Thyroid gland (tissue), 4 donors: Measurements from ENCODE around the gene LPAR2. TPM values are rescaled to one million over a fixed set of nuclear protein-coding genes. Genes with fewer than 3 reads are reported as not detected.

ENCODE experiments used
- DNase-seq, 2 donors: peaks; one replicate each; pipeline ENCODE4 v3.0.0-alpha.2; 2019
- H3K27ac ChIP-seq, 3 donors: fragments of 200-600 bp; sonication (generic); 1 replicate in 2 of 3; 2 replicates in 1 of 3; pipeline ENCODE4 v1.5.1; 2016 to 2019; ENCODE audit warnings: mild to moderate bottlenecking in 1 of 3, moderate library complexity in 1 of 3
- H3K27me3 ChIP-seq: fragments of 200-600 bp; sonication (generic); one replicate; pipeline ENCODE4 v1.5.1; 2019
- H3K36me3 ChIP-seq, 2 donors: fragments of 200-600 bp; sonication (generic); one replicate each; pipeline ENCODE4 v1.5.1; 2016 to 2019
- H3K4me1 ChIP-seq, 2 donors: fragments of 200-600 bp; sonication (generic); one replicate each; pipeline ENCODE4 v1.5.1; 2017 to 2019
- H3K4me3 ChIP-seq, 3 donors: fragments of 200-600 bp; sonication (generic); replicated peaks in 1 of 3; 1 replicate in 2 of 3; 2 replicates in 1 of 3; pipeline ENCODE4 v1.5.1; 2016; ENCODE audit warnings: mild to moderate bottlenecking in 1 of 3
- H3K9me3 ChIP-seq: fragments of 200-600 bp; sonication (generic); one replicate; pipeline ENCODE4 v1.5.1; 2017
- POLR2A ChIP-seq, 2 donors: fragments of 450-650 bp; IDR thresholded peaks; one replicate each; pipeline ENCODE4 v1.6.1; 2017; ENCODE audit warnings: antibody characterized with exemption in 2 of 2, mild to moderate bottlenecking in 2 of 2, moderate library complexity in 1 of 2
- WGBS, 2 donors: methylation state at CpG; one replicate each; pipeline ENCODE4 v1.1.5; 2017; 5-methylcytosine and 5-hydroxymethylcytosine counted together
- intact Hi-C: fragments of 100-400 bp; cut with DNase I; formaldehyde crosslinking; loops from one replicate; pipeline ENCODE4 v1.15.1; 2023
- total RNA-seq, 4 donors: library from RNA; depleted of rRNA; stranded (reverse); fragments of >200 nt; gene quantifications; one replicate each; pipeline ENCODE4 v1.2.3, GENCODE V29; 2016
- TF ChIP-seq, protein P1 (sequence below), 6 experiments: fragments of 200-600 bp in 3 of 6; fragments of 450-650 bp in 3 of 6; sonication (generic) in 3 of 6; IDR thresholded peaks; one replicate each; pipeline ENCODE4 v1.5.1; 2016 to 2019; ENCODE audit warnings: antibody characterized with exemption in 6 of 6, mild to moderate bottlenecking in 2 of 6, inconsistent platforms in 1 of 6, moderate library complexity in 1 of 6

LPAR2 gene
- total RNA-seq, 4 donors from 2014 or later: 10.2 to 35.2 (median 22.9) TPM

DNA sequence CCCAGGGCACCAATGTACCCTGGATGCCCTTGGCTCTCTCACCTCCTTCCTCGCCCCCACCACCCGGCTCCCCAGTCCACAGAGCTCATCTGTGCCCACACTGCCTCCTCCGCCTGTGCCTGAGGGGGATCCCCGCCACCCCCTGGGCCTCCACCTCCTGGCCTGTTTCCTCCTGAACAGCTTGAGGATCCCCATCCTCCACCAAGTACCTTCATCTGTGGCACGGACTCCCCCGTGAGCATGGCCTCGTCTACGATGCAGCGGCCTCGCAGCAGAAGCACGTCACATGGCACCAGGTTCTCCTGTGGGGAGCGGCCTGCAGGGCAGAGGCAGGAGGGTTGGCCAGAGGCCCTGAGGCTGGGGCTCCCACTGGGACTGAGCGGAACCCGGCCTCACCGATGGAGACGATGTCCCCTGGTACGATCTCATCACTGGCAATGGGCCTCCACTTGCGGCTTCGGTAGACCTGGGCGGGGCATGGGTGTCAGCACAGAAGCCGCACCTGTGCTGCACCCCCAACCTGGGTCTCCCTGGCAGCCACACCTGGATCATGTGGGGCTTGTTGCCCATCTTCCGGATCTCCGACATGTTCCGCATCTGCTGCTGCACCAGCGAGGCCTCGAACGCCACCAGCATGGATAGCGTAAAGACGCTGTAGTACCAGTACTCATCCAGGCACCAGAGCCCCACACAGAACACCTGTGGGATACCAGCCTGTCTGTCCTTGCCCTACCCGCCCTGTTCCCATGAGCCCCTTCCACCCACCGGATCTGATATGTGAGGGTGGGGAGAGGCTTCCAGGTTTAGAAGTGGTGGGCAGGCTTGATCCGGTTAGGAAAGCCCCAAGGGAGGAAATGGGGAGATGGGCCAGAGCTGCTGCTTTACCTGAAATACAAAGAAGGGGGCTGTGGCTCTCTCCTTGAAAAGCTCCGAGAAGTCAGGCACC lies 28.7 kb upstream of the LPAR2 start:
- no peaks in the 10 kb centered on the region for H3K9me3 ChIP-seq
- H3K36me3 ChIP-seq: peaks cover 70 to 77% of the 10 kb centered on the region in 2 donors
- 97% methylated on average over 27 to 33 of the region's 33 CpGs for WGBS, 2 donors
- H3K27me3 ChIP-seq: no peaks in the 10 kb centered on the region
- H3K27ac ChIP-seq: no peak overlapping the region
- H3K4me3 ChIP-seq: no peak overlapping the region
- H3K4me1 ChIP-seq: peaks cover 4 to 5% of the 10 kb centered on the region in 2 donors
- DNase-seq: no peak
- intact Hi-C loops: no loop called here
- TF ChIP-seq, protein P1, sequence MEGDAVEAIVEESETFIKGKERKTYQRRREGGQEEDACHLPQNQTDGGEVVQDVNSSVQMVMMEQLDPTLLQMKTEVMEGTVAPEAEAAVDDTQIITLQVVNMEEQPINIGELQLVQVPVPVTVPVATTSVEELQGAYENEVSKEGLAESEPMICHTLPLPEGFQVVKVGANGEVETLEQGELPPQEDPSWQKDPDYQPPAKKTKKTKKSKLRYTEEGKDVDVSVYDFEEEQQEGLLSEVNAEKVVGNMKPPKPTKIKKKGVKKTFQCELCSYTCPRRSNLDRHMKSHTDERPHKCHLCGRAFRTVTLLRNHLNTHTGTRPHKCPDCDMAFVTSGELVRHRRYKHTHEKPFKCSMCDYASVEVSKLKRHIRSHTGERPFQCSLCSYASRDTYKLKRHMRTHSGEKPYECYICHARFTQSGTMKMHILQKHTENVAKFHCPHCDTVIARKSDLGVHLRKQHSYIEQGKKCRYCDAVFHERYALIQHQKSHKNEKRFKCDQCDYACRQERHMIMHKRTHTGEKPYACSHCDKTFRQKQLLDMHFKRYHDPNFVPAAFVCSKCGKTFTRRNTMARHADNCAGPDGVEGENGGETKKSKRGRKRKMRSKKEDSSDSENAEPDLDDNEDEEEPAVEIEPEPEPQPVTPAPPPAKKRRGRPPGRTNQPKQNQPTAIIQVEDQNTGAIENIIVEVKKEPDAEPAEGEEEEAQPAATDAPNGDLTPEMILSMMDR (IDR thresholded peaks at IDR 0.05): no peak
- no peak for TF ChIP-seq POLR2A (IDR thresholded peaks at IDR 0.05)

GRCh38 chr19:19655641-19656343 lies 27.8 kb upstream of the LPAR2 start:
- DNase-seq: no peak
- TF ChIP-seq, protein P1 (IDR thresholded peaks at IDR 0.05): no peak
- no peak for TF ChIP-seq POLR2A (IDR thresholded peaks at IDR 0.05)
- no peak overlapping the region for H3K27ac ChIP-seq
- no peaks in the 10 kb centered on the region for H3K27me3 ChIP-seq
- intact Hi-C loops: no loop called here
- no peak overlapping the region for H3K4me3 ChIP-seq
- H3K9me3 ChIP-seq: no peaks in the 10 kb centered on the region
- 92 to 96% methylated on average over 20 to 21 of the region's 27 CpGs for WGBS, 2 donors
- peaks cover 79 to 86% of the 10 kb centered on the region in 2 donors for H3K36me3 ChIP-seq
- H3K4me1 ChIP-seq: no peaks in the 10 kb centered on the region

DNA sequence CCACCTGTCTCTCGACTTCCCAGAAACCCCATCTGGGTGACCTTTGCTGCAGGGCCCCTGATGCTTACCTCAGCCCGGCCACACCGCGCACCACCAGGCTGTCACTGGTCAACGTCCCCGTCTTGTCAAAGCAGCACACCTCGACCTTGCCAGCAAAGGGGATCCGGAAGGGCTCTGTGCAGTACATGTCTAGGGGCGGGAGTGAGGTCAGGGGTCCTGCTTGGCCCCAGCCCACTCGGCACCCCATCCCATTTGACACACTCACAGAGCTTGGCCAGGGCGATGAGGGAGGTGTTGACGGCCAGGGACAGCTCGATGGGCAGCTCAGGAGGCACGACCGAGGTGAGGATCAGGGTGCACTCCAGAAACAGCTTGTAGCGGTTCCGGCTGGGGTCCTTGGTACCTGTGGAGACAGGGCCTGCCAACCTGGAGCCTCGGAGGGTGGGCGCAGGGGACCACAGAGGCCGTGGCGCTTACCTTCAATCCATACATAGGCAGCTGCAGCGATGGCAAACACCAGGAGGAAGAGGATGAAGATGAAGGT lies 27.1 kb upstream of the LPAR2 start:
- Histone ChIP-seq H3K27ac (no peak overlapping the region), H3K4me3 (no peak overlapping the region), H3K27me3 (no peaks in the 10 kb centered on the region), H3K4me1 (no peaks in the 10 kb centered on the region), H3K36me3 (peaks cover 84 to 89% of the 10 kb centered on the region in 2 donors), H3K9me3 (no peaks in the 10 kb centered on the region)
- TF ChIP-seq POLR2A (IDR thresholded peaks at IDR 0.05): no peak
- TF ChIP-seq, protein P1 (IDR thresholded peaks at IDR 0.05): no peak
- no peak for DNase-seq
- intact Hi-C loops: no loop called here
- 97% methylated on average over 14 to 21 of the region's 22 CpGs for WGBS, 2 donors

DNA sequence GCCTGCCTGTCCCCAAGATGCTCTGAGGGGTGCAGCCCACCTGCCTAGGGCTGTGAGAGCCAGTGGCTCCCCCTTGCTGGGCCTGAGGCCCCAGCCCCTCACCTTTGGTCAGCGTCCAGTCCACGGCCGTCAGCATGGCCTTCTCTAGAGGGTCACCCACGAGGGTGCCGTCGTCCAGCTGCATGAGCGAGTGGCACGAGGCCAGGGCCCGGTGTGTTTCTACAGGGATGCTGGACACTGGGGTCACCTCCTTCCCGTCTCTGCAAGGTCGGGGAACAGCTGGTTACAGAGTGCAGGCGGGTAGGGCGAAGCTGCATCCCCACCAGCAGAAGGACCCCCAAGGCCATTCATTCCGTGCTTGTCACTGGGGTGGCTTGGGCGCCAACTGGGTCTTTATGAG lies 26.4 kb upstream of the LPAR2 start:
- WGBS, 2 donors: 100% methylated on average over 4 of the region's 15 CpGs; no CpG with 5 or more reads in 1 of the 2 donors
- no peak overlapping the region for H3K4me3 ChIP-seq
- H3K27me3 ChIP-seq: no peaks in the 10 kb centered on the region
- peaks cover 83 to 94% of the 10 kb centered on the region in 2 donors for H3K36me3 ChIP-seq
- no peaks in the 10 kb centered on the region for H3K9me3 ChIP-seq
- TF ChIP-seq POLR2A (IDR thresholded peaks at IDR 0.05): no peak
- TF ChIP-seq, protein P1 (IDR thresholded peaks at IDR 0.05): no peak
- no peak for DNase-seq
- no peaks in the 10 kb centered on the region for H3K4me1 ChIP-seq
- no peak overlapping the region for H3K27ac ChIP-seq
- intact Hi-C loops: no loop called here
